ENCODE data around the gene MFSD2A. TPM values are rescaled to one million over a fixed set of nuclear protein-coding genes. Genes with fewer than 3 reads are reported as not detected.

MFSD2A gene
- total RNA-seq, 1 donor, result 6.0 TPM

DNA sequence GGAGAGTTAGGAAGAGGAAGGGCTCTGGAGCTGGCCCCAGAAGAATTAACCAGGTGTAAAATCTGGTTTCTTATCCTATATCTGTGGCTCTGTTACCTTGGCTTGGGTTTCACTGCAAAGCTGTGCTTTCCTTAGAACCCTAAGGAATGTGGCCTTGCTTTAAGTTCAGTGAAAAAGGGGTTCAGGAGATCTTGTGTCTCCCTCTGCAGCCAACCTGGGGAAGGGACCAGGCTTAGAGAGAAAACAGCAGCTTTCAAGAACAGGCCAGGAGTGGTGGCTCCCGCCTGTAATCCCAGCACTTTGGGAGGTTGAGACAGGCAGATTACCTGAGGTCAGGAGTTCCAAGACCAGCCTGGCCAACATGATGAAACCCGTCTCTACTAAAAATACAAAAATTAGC is 37.1 kb upstream of the MFSD2A start:
- H3K4me3 ChIP-seq (ENCODE audit: low read depth, low read length), result no peak overlapping the region
- TF ChIP-seq, protein P1, sequence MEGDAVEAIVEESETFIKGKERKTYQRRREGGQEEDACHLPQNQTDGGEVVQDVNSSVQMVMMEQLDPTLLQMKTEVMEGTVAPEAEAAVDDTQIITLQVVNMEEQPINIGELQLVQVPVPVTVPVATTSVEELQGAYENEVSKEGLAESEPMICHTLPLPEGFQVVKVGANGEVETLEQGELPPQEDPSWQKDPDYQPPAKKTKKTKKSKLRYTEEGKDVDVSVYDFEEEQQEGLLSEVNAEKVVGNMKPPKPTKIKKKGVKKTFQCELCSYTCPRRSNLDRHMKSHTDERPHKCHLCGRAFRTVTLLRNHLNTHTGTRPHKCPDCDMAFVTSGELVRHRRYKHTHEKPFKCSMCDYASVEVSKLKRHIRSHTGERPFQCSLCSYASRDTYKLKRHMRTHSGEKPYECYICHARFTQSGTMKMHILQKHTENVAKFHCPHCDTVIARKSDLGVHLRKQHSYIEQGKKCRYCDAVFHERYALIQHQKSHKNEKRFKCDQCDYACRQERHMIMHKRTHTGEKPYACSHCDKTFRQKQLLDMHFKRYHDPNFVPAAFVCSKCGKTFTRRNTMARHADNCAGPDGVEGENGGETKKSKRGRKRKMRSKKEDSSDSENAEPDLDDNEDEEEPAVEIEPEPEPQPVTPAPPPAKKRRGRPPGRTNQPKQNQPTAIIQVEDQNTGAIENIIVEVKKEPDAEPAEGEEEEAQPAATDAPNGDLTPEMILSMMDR (IDR thresholded peaks at IDR 0.05; ENCODE audit: insufficient read depth, low read depth, low read length), result peak; percentile 14
- DNase-seq (ENCODE audit: low read depth), result peak; percentile 22

DNA sequence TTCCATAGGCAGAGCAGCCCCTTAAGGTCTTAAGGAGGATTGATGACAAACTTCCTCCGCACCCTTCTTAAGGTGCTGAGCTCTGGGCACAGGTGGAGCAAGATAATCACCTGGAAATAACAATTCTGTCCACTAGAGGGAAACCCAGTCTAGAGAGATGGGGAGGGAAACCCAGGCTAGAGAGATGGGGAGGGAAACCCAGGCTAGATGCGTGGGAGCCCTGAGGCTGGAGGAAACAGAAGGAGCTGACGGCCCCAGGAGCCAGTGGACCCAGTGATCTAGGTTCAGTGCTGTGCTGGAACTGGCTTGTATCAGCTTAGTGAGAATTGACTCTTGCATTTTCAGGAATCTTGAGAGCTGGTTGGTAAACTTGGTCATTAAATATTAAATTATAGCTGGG is 35.4 kb upstream of the MFSD2A start:
- peak; percentile 68 for DNase-seq (ENCODE audit: low read depth)
- TF ChIP-seq, protein P1 (IDR thresholded peaks at IDR 0.05; ENCODE audit: insufficient read depth, low read depth, low read length), result peak; percentile 70
- H3K4me3 ChIP-seq (ENCODE audit: low read depth, low read length), result no peak overlapping the region

DNA sequence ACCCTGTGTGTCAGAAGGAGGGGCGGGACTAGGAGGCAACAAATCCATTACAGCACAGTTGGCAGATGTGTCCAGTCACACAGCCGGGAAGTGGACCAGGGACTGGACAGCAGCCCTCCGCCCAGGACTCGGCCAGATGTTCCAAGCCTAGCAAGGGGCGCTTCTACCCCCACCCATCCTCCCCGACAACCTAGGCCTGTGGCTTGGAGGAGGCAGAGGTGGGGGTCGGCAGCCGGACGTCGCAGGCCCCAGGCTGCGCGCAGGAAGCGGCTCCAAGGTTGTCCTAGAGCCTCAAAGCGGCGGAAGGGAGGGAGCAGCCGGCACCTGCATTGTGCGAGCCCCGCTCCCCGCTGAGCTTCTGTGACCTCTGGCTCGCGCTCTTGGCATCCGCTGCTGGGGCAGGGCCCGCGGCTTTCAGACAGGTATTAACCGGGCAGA is 32.7 kb upstream of the MFSD2A start:
- DNase-seq (ENCODE audit: low read depth), result peak; percentile 12
- no peak overlapping the region for H3K4me3 ChIP-seq (ENCODE audit: low read depth, low read length)
- TF ChIP-seq, protein P1 (IDR thresholded peaks at IDR 0.05; ENCODE audit: insufficient read depth, low read depth, low read length), result no peak

DNA sequence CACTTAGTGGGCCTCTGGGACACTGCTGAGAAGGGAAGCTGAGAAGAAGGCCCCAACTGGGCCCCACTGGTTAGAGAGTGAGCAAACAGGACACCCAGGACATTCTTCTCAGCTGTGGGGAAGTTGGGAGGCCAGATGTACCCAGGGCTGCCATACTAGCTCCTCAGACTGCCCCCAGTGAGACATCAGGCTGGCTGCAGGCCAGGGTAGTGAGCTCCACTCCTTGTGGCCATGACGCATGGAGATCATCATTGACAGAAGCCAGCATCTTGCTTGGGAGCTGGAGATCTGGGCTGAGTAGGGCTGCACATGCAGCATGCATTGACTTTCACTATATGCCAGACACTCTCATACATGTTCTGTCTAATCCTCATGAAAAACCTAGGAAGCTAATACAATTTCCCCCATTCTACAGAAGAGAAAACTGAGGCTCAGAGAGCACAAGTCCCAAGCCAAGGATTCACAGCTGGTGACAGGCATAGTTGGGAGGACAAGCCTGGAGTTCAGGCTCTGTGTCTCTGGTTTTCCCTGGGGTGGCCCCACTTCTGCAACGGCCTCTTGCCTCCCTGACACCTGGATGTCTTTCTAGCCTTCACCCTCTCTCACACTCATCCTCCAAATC is 29.1 kb upstream of the MFSD2A start:
- no peak overlapping the region for H3K4me3 ChIP-seq (ENCODE audit: low read depth, low read length)
- DNase-seq (ENCODE audit: low read depth), result peak; percentile 18
- TF ChIP-seq, protein P1 (IDR thresholded peaks at IDR 0.05; ENCODE audit: insufficient read depth, low read depth, low read length), result no peak

DNA sequence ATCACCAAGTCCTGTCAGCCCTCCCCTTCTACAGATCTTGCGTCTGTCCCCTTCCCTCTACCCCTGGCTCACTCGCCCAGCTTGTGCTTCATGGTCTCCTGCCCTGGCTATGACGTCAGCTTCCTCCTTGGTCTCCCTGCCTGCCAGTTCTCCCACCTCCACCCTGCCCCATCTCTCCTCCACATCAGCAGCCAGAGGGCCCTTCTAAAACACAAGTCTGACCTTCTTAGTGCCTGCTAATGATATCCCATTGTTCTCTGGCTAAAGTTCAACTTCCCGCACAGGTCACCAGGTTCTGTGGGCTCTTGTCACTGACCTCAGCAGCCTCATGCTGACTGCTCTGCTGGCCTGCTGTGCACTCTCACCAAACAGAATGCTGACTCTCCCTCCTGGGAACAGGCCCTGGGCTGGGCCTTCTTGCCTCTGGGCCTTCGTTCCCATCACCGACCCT is 28.6 kb upstream of the MFSD2A start:
- TF ChIP-seq, protein P1 (IDR thresholded peaks at IDR 0.05; ENCODE audit: insufficient read depth, low read depth, low read length), result no peak
- no peak for DNase-seq (ENCODE audit: low read depth)

DNA sequence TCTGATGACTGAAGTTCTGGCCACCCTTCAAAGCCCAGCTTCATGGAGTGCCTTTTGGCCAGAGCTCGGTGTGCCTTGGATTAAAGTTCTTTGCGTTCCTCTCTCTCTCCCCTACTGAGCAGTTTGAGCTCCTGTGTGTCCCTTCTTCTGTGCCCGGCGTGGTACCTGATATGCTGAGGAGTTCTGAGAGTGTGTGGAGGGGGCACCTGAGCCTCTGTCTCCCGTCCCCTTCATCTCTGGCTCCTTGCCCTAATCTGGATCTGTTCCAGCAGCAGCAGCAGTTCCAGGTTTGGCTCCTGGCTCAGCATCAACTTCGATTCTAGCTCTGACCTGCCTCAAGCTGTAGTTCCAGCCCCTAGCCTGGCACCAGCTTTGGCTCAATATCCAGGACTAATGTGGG is 28.1 kb upstream of the MFSD2A start:
- TF ChIP-seq, protein P1 (IDR thresholded peaks at IDR 0.05; ENCODE audit: insufficient read depth, low read depth, low read length), result no peak
- no peak for DNase-seq (ENCODE audit: low read depth)

More for the DNA sequence above, 28.6 kb upstream of the MFSD2A start:
- H3K4me3 ChIP-seq (ENCODE audit: low read depth, low read length), result no peak overlapping the region

DNA sequence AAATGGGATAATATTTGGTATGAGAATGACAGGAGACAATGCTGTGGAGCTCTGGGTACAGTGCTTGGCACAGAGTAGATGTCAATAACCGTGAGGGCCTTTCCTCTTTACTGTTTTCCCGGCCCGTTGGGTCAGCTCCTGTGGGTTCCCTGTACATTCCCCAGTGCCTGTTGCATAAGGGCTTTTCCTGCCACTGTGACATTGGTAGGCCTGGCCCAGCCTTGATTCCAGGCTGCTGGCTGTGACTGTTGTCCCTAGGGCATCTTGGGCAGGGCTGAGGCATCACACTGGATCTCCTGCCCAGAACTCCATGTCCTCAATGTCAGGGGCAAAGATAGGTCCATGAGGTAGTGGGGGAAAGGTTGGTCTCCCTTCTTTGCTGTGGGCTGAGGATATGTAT is 27.4 kb upstream of the MFSD2A start:
- no peak for DNase-seq (ENCODE audit: low read depth)
- TF ChIP-seq, protein P1 (IDR thresholded peaks at IDR 0.05; ENCODE audit: insufficient read depth, low read depth, low read length), result no peak

More for the DNA sequence above, 28.1 kb upstream of the MFSD2A start:
- no peak overlapping the region for H3K4me3 ChIP-seq (ENCODE audit: low read depth, low read length)

More for the DNA sequence above, 27.4 kb upstream of the MFSD2A start:
- H3K4me3 ChIP-seq (ENCODE audit: low read depth, low read length), result no peak overlapping the region

All from fibroblast of villous mesenchyme (primary cell).